WTC11 (cell line): ENCODE measurements around the gene NUDT8. TPM values are rescaled to one million over a fixed set of nuclear protein-coding genes. Genes with fewer than 3 reads are reported as not detected.

Experiments used
- ATAC-seq: fragments of 200-7000 bp; cut with Tn5 transposase; 2 replicates; pipeline ENCODE4 v1.10.0; 2021; ENCODE audit warnings: mild to moderate bottlenecking, moderate library complexity
- CTCF ChIA-PET: fragments of 300-600 bp; sonication (Branson Sonifier 250); formaldehyde crosslinking; loops from one replicate; lab custom pipeline; 2021; ENCODE audit warnings: antibody characterized with exemption; lab: Charles Lee
- POLR2A ChIA-PET: fragments of 350-600 bp; sonication (Branson Sonifier 250); formaldehyde crosslinking; loops from one replicate; lab custom pipeline; 2021; ENCODE audit warnings: antibody characterized with exemption; lab: Charles Lee
- DNase-seq: peaks from one replicate; pipeline ENCODE4 v3.0.0; 2021; ENCODE audit warnings: low spot score
- H3K27ac Mint-ChIP-seq: 2 replicates; pipeline ENCODE4 v1.8.0; 2021; ENCODE audit warnings: mixed read lengths
- H3K27me3 Mint-ChIP-seq: 2 replicates; pipeline ENCODE4 v1.8.0; 2021; ENCODE audit warnings: low read depth, mild to moderate bottlenecking, moderate library complexity, mixed read lengths
- H3K36me3 Mint-ChIP-seq: 2 replicates; pipeline ENCODE4 v1.8.0; 2021; ENCODE audit warnings: mixed read lengths
- H3K4me1 Mint-ChIP-seq: 2 replicates; pipeline ENCODE4 v1.8.0; 2022; ENCODE audit warnings: mixed read lengths
- H3K4me3 Mint-ChIP-seq: 2 replicates; pipeline ENCODE4 v1.8.0; 2021; ENCODE audit warnings: mild to moderate bottlenecking, moderate library complexity, mixed read lengths
- H3K9me3 Mint-ChIP-seq: 2 replicates; pipeline ENCODE4 v1.8.0; 2021; ENCODE audit warnings: mixed read lengths
- ELF4 ChIP-seq: sonication (generic); formaldehyde crosslinking; IDR thresholded peaks from 2 replicates; pipeline ENCODE4 v1.8.1; 2022; ENCODE audit warnings: low read depth, mild to moderate bottlenecking, moderate library complexity, missing genetic modification reagents
- FOXJ3 ChIP-seq: sonication (generic); formaldehyde crosslinking; IDR thresholded peaks from 2 replicates; pipeline ENCODE4 v1.9.0; 2021; ENCODE audit warnings: missing genetic modification reagents, mild to moderate bottlenecking, borderline replicate concordance
- FOXP1 ChIP-seq: sonication (generic); formaldehyde crosslinking; IDR thresholded peaks from 2 replicates; pipeline ENCODE4 v1.8.0; 2022; ENCODE audit warnings: missing genetic modification reagents, mild to moderate bottlenecking, moderate library complexity, borderline replicate concordance
- GABPB1 ChIP-seq: sonication (generic); formaldehyde crosslinking; IDR thresholded peaks from 2 replicates; pipeline ENCODE4 v1.8.1; 2023; ENCODE audit warnings: mild to moderate bottlenecking, missing genetic modification reagents
- HMGA2 ChIP-seq: fragments of 250-450 bp; sonication (Bioruptor Pico); IDR thresholded peaks from 2 replicates; pipeline ENCODE4 v1.4.0; 2021; ENCODE audit warnings: mild to moderate bottlenecking, moderate library complexity
- HMGXB4 ChIP-seq: sonication (generic); formaldehyde crosslinking; IDR thresholded peaks from 2 replicates; pipeline ENCODE4 v1.8.1; 2023; ENCODE audit warnings: mild to moderate bottlenecking, moderate library complexity, missing genetic modification reagents
- MLX ChIP-seq: sonication (generic); formaldehyde crosslinking; IDR thresholded peaks from 2 replicates; pipeline ENCODE4 v1.8.1; 2023; ENCODE audit warnings: mild to moderate bottlenecking, missing genetic modification reagents, moderate library complexity
- MXD4 ChIP-seq: fragments of 250-450 bp; sonication (Bioruptor Pico); IDR thresholded peaks from 2 replicates; pipeline ENCODE4 v1.8.0; 2021; ENCODE audit warnings: mild to moderate bottlenecking, moderate library complexity, borderline replicate concordance
- MYBL2 ChIP-seq: sonication (generic); formaldehyde crosslinking; IDR thresholded peaks from 2 replicates; pipeline ENCODE4 v1.8.1; 2023; ENCODE audit warnings: mild to moderate bottlenecking, moderate library complexity, missing genetic modification reagents
- STAT6 ChIP-seq: sonication (generic); formaldehyde crosslinking; conservative IDR thresholded peaks from 2 replicates; pipeline ENCODE4 v1.8.1; 2023; ENCODE audit warnings: mild to moderate bottlenecking, low read depth, missing genetic modification reagents, moderate library complexity
- ZNF121 ChIP-seq: sonication (generic); formaldehyde crosslinking; IDR thresholded peaks from 2 replicates; pipeline ENCODE4 v1.8.0; 2023; ENCODE audit warnings: missing genetic modification reagents
- ZNF138 ChIP-seq: sonication (generic); formaldehyde crosslinking; conservative IDR thresholded peaks from 2 replicates; pipeline ENCODE4 v1.8.1; 2022; ENCODE audit warnings: mild to moderate bottlenecking, moderate library complexity, missing genetic modification reagents
- ZNF416 ChIP-seq: fragments of 250-450 bp; sonication (Bioruptor Pico); IDR thresholded peaks from 2 replicates; pipeline ENCODE4 v1.9.0; 2021; ENCODE audit warnings: mild to moderate bottlenecking, inconsistent platforms
- ZNF532 ChIP-seq: fragments of 250-450 bp; sonication (Bioruptor Pico); IDR thresholded peaks from 2 replicates; pipeline ENCODE4 v1.9.0; 2021; ENCODE audit warnings: mild to moderate bottlenecking, borderline replicate concordance
- total RNA-seq: library from RNA; stranded (reverse); gene quantifications from 3 replicates; pipeline ENCODE4 v1.2.3, GENCODE V29; 2021

The NUDT8 gene
- total RNA-seq, 1 experiment from 2014 or later: 8.3 TPM

- TF ChIP-seq HMGXB4 (no peak), ZNF532 (no peak), MXD4 (CRISPR knock-in tag) (no peak), MYBL2 (CRISPR knock-in tag) (no peak), STAT6 (no peak), HMGA2 (CRISPR knock-in tag) (no peak), ZNF121 (CRISPR knock-in tag) (no peak)
- TF ChIP-seq, all 79 proteins: peak for 0
Measured at GRCh38 chr11:67664696-67665540, 35.2 kb upstream of the NUDT8 start (continued).

GRCh38 chr11:67664213-67664585, 34.5 kb upstream of the NUDT8 start:
- Mint-ChIP-seq H3K36me3 (0 out of 2 replicates have a peak, but pooled peaks cover under 1% of the 10 kb centered on the region), H3K4me3 (no peak overlapping the region), H3K27me3 (no peaks in the 10 kb centered on the region), H3K27ac (no peak overlapping the region), H3K9me3 (peaks cover 1% of the 10 kb centered on the region; the same call in 1 of the 2 replicates), H3K4me1 (no peaks in the 10 kb centered on the region)
- ChIA-PET POLR2A (no interaction called here), CTCF (interaction anchor here (0.8 to 1.2 kb wide), 3 partner anchors 16 to 49 kb away, joined by 4 read pairs; partner anchors contain the start of gene NUDT8)
- DNase-seq (no peak), ATAC-seq (no peak)
- TF ChIP-seq GABPB1 (no peak), FOXJ3 (CRISPR knock-in tag) (no peak), ZNF416 (CRISPR knock-in tag) (no peak), ZNF138 (CRISPR knock-in tag) (no peak), MLX (no peak), FOXP1 (no peak), ELF4 (no peak)
